A549 (cell line): ENCODE results near the gene TXNDC8. TPM values are rescaled to one million over a fixed set of nuclear protein-coding genes. Genes with fewer than 3 reads are reported as not detected.

Experiments used
- ATAC-seq, 2 experiments: fragments of 200-7000 bp in 1 of 2; fragments of >200 bp in 1 of 2; cut with Nextera tagmentation in 1 of 2; cut with Tn5 transposase in 1 of 2; 3 replicates each; pipeline versions ENCODE4 v1.8.0 to v1.9.1; 2018 to 2020; ENCODE audit warnings: mild to moderate bottlenecking in 1 of 2, moderate library complexity in 1 of 2
- CTCF ChIA-PET: fragments of 300-600 bp; sonication (Branson Sonifier 250); formaldehyde crosslinking; extraction: SDS; loops from one replicate; lab custom pipeline; 2021; ENCODE audit warnings: antibody characterized with exemption, inconsistent platforms; lab: Yijun Ruan, JAX
- POLR2A ChIA-PET: fragments of 350-600 bp; formaldehyde crosslinking; extraction: SDS; loops from one replicate; lab custom pipeline; 2021; ENCODE audit warnings: antibody characterized with exemption, inconsistent platforms; lab: Yijun Ruan, JAX
- DNase-seq, 2 experiments: peaks; one replicate each; pipeline versions ENCODE4 v3.0.0 to v3.0.0-alpha.2; 2011 to 2016; ENCODE audit warnings: low read depth in 1 of 2, low spot score in 1 of 2
- FAIRE-seq: peaks from 2 replicates; lab custom pipeline; 2011; peaks lifted over from hg19 to GRCh38; lab: Jason Lieb, UNC
- H3K27ac ChIP-seq, 2 experiments: fragments of >200 bp; sonication (Bioruptor Twin); formaldehyde crosslinking; 3 replicates each; pipeline ENCODE4 v1.5.1; 2016 to 2017
- H3K4me1 ChIP-seq: fragments of >200 bp; sonication (Bioruptor Twin); formaldehyde crosslinking; 3 replicates; pipeline ENCODE4 v1.6.1; 2016
- H3K4me2 ChIP-seq: fragments of >200 bp; sonication (Bioruptor Twin); formaldehyde crosslinking; 3 replicates; pipeline ENCODE4 v1.6.1; 2016
- H3K4me3 ChIP-seq: fragments of >200 bp; sonication (Bioruptor Twin); formaldehyde crosslinking; 3 replicates; pipeline ENCODE4 v1.5.1; 2016
- H3K9me3 ChIP-seq: fragments of >200 bp; sonication (Bioruptor Twin); formaldehyde crosslinking; 3 replicates; pipeline ENCODE4 v1.6.1; 2016
- ATOH8 ChIP-seq: fragments of 250-450 bp; sonication (Bioruptor Pico); IDR thresholded peaks from 2 replicates; pipeline ENCODE4 v1.5.0; 2020; ENCODE audit warnings: low read depth, mild to moderate bottlenecking, moderate library complexity
- CTCF ChIP-seq: fragments of >200 bp; sonication (Bioruptor Twin); formaldehyde crosslinking; IDR thresholded peaks from 3 replicates; pipeline ENCODE4 v1.5.1; 2016
- EP300 ChIP-seq, 2 experiments: fragments of >200 bp; sonication (Bioruptor Twin); formaldehyde crosslinking; IDR thresholded peaks; 2 replicates in 1 of 2; 3 replicates in 1 of 2; pipeline ENCODE4 v1.6.1; 2016 to 2017
- ESRRA ChIP-seq: fragments of 150-350 bp; IDR thresholded peaks from 2 replicates; pipeline ENCODE4 v1.6.1; 2014; ENCODE audit warnings: mild to moderate bottlenecking, low read length, borderline replicate concordance
- FOXS1 ChIP-seq: fragments of 250-450 bp; sonication (Bioruptor Pico); IDR thresholded peaks from 2 replicates; pipeline ENCODE4 v1.5.0; 2020; ENCODE audit warnings: mild to moderate bottlenecking, moderate library complexity
- GATA3 ChIP-seq: IDR thresholded peaks from 2 replicates; pipeline ENCODE4 v1.6.1; 2012; ENCODE audit warnings: borderline replicate concordance
- HDAC2 ChIP-seq: fragments of 200-600 bp; sonication (generic); IDR thresholded peaks from 2 replicates; pipeline ENCODE4 v1.6.1; 2016
- HMGXB4 ChIP-seq: fragments of 250-450 bp; sonication (Bioruptor Pico); IDR thresholded peaks from 2 replicates; pipeline ENCODE4 v1.5.0; 2021; ENCODE audit warnings: mild to moderate bottlenecking, moderate library complexity, borderline replicate concordance
- JUNB ChIP-seq: fragments of >200 bp; sonication (Bioruptor Twin); formaldehyde crosslinking; IDR thresholded peaks from 2 replicates; pipeline ENCODE4 v1.6.1; 2016
- KDM1A ChIP-seq: fragments of 200-600 bp; sonication (generic); IDR thresholded peaks from 2 replicates; pipeline ENCODE4 v1.6.1; 2016; ENCODE audit warnings: low read depth, mild to moderate bottlenecking
- MAFK ChIP-seq: fragments of 450-650 bp; IDR thresholded peaks from 2 replicates; pipeline ENCODE4 v1.6.1; 2014; ENCODE audit not compliant: partially characterized antibody
- PBX3 ChIP-seq: IDR thresholded peaks from 2 replicates; pipeline ENCODE4 v1.6.1; 2012
- PHF8 ChIP-seq: fragments of 200-600 bp; sonication (generic); IDR thresholded peaks from 2 replicates; pipeline ENCODE4 v1.6.1; 2016; ENCODE audit warnings: low read depth, mild to moderate bottlenecking, antibody characterized with exemption, moderate library complexity, borderline replicate concordance
- POLR2A ChIP-seq: IDR thresholded peaks from 2 replicates; pipeline ENCODE4 v1.6.1; 2012; ENCODE audit warnings: mild to moderate bottlenecking, low read length
- POLR2AphosphoS2 ChIP-seq: conservative IDR thresholded peaks from 2 replicates; pipeline ENCODE4 v1.6.1; 2012; ENCODE audit warnings: low read length, improper control_type of control experiment, inconsistent platforms
- RAD21 ChIP-seq, 2 experiments: fragments of >200 bp in 1 of 2; sonication (Bioruptor Twin) in 1 of 2; formaldehyde crosslinking in 1 of 2; IDR thresholded peaks in 1 of 2; conservative IDR thresholded peaks in 1 of 2; 2 replicates in 1 of 2; 3 replicates in 1 of 2; pipeline ENCODE4 v1.6.1; 2012 to 2018; ENCODE audit warnings: inconsistent platforms in 1 of 2
- RCOR1 ChIP-seq: fragments of 150-350 bp; IDR thresholded peaks from 2 replicates; pipeline ENCODE4 v1.6.1; 2014; ENCODE audit warnings: antibody characterized with exemption, low read length, low read depth
- SMC3 ChIP-seq: fragments of >200 bp; sonication (Bioruptor Twin); formaldehyde crosslinking; IDR thresholded peaks from 3 replicates; pipeline ENCODE4 v1.6.1; 2018; ENCODE audit warnings: inconsistent platforms
- TFCP2L1 ChIP-seq: fragments of 250-450 bp; sonication (Bioruptor Pico); IDR thresholded peaks from 2 replicates; pipeline ENCODE4 v1.5.0; 2021; ENCODE audit warnings: mild to moderate bottlenecking
- ZFP36 ChIP-seq: fragments of 450-650 bp; IDR thresholded peaks from 2 replicates; pipeline ENCODE4 v1.6.1; 2014; ENCODE audit warnings: borderline replicate concordance; ENCODE audit not compliant: partially characterized antibody
- WGBS: methylation state at CpG from one replicate; pipeline ENCODE4 v1.1.6; 2017; ENCODE audit errors: missing lambda C conversion rate; 5-methylcytosine and 5-hydroxymethylcytosine counted together
- polyA plus RNA-seq, 4 experiments: library from polyadenylated mRNA; depleted of rRNA in 3 of 4; stranded (reverse); fragments of >200 nt; fragmentation: RNase III in 1 of 4; extraction: RNeasy Plus Mini Kit Qiagen cat#74134 plus additional on column Dnase treatment in 1 of 4; gene quantifications; 2 replicates in 3 of 4; 3 replicates in 1 of 4; pipeline ENCODE4 v1.2.3, GENCODE V29; 2011 to 2017

Gene TXNDC8
- polyA plus RNA-seq, 2 of the 4 experiments (the other 2 are of a cell fraction) = not detected

- H3K4me2 ChIP-seq = no peak overlapping the region
- no peak for DNase-seq
- CTCF ChIA-PET = interaction anchor here (1.2 to 1.3 kb wide), 2 partner anchors 12 to 17 kb away, joined by 3 read pairs; no protein-coding TSS in a partner anchor
- no peaks in the 10 kb centered on the region for H3K9me3 ChIP-seq
- no peak for ATAC-seq
- FAIRE-seq = no peak
- POLR2A ChIA-PET = no interaction called here
- H3K4me3 ChIP-seq = no peak overlapping the region
- no peak overlapping the region for H3K27ac ChIP-seq
- H3K4me1 ChIP-seq = no peaks in the 10 kb centered on the region
- no peak for TF ChIP-seq FOXS1 (CRISPR knock-in tag)
- no peak for TF ChIP-seq EP300 (IDR thresholded peaks at IDR 0.05)
- TF ChIP-seq ESRRA = no peak
- TF ChIP-seq POLR2AphosphoS2 = no peak
- no peak for TF ChIP-seq SMC3
- no peak for TF ChIP-seq ZFP36
- TF ChIP-seq RAD21 (conservative IDR thresholded peaks at IDR 0.05 in 1 of 2, IDR thresholded peaks at IDR 0.05 in 1 of 2) = no peak
- no peak for TF ChIP-seq CTCF
- TF ChIP-seq HDAC2 = no peak
- no peak for TF ChIP-seq GATA3
Measured at GRCh38 chr9:110323818-110324217, 13.8 kb downstream of the TXNDC8 start.

GRCh38 chr9:110320651-110321445 lies 16.8 kb downstream of the TXNDC8 start:
- DNase-seq (no peak), FAIRE-seq (no peak)
- no peak overlapping the region for H3K4me2 ChIP-seq
- ChIA-PET CTCF (interaction anchor here (0.6 to 2.0 kb wide), 3 partner anchors 9 to 111 kb away, joined by 3 to 4 read pairs (median 4); no protein-coding TSS in a partner anchor), POLR2A (no interaction called here)
- no peak overlapping the region for H3K4me3 ChIP-seq
- H3K4me1 ChIP-seq = no peaks in the 10 kb centered on the region
- H3K9me3 ChIP-seq = no peaks in the 10 kb centered on the region
- 23% methylated on average over 3 of the region's 3 CpGs for WGBS
- TF ChIP-seq ATOH8 (no peak), HDAC2 (no peak), RCOR1 (no peak), TFCP2L1 (CRISPR knock-in tag) (no peak), PHF8 (no peak), MAFK (no peak), PBX3 (no peak), KDM1A (no peak), POLR2A (no peak), JUNB (no peak), HMGXB4 (CRISPR knock-in tag) (no peak), ESRRA (no peak)
- TF ChIP-seq, all 56 proteins: peak for 0
- ATAC-seq = no peak
- H3K27ac ChIP-seq = no peak overlapping the region
